IMR-90 (cell line): ENCODE measurements around the gene ARPIN. TPM values are rescaled to one million over a fixed set of nuclear protein-coding genes. Genes with fewer than 3 reads are reported as not detected.
"Not testable (repeated sequence)": the region's sequence is repeated elsewhere in the genome, so short reads cannot be mapped to it uniquely, and the experiment has no call there.

Source experiments
- ATAC-seq: fragments of 200-7000 bp; cut with Tn5 transposase; 2 replicates; pipeline ENCODE4 v1.9.1; 2020; ENCODE audit warnings: low read depth, mild to moderate bottlenecking, moderate library complexity
- BruUV-seq: library from RNA; stranded (reverse); fragments of 400-500 nt; replicated peaks from 2 replicates; lab custom pipeline; 2021; lab: Mats Ljungman, UMichigan
- CTCF ChIA-PET: fragments of 300-600 bp; formaldehyde crosslinking; extraction: SDS; loops from one replicate; lab custom pipeline; 2021; ENCODE audit warnings: antibody characterized with exemption; lab: Yijun Ruan, JAX
- POLR2A ChIA-PET: fragments of 300-600 bp; sonication (Branson Sonifier 250); formaldehyde crosslinking; loops from one replicate; lab custom pipeline; 2022; ENCODE audit warnings: antibody characterized with exemption; ENCODE audit not compliant: unreplicated experiment; lab: Charles Lee
- DNase-seq: peaks from one replicate; pipeline ENCODE4 v3.0.0; 2013
- H2AFZ ChIP-seq: replicated peaks from 2 replicates; pipeline ENCODE3; 2013; ENCODE audit warnings: low read length, mild to moderate bottlenecking; ENCODE audit not compliant: poor library complexity
- H2AK5ac ChIP-seq: 2 replicates; pipeline ENCODE4 v1.6.1; 2013; ENCODE audit warnings: low read depth, low read length, inconsistent platforms
- H2AK9ac ChIP-seq: replicated peaks from 2 replicates; pipeline ENCODE3; 2013; ENCODE audit warnings: mild to moderate bottlenecking, low read depth, low read length, moderate library complexity; ENCODE audit not compliant: poor library complexity
- H2BK120ac ChIP-seq: 2 replicates; pipeline ENCODE4 v1.6.1; 2013; ENCODE audit warnings: low read depth, low read length, inconsistent platforms
- H2BK15ac ChIP-seq: 3 replicates; pipeline ENCODE4 v1.6.1; 2013; ENCODE audit warnings: low read depth, low read length, inconsistent platforms
- H2BK20ac ChIP-seq: 2 replicates; pipeline ENCODE4 v1.6.1; 2013; ENCODE audit warnings: low read depth, mild to moderate bottlenecking, inconsistent platforms, low read length, moderate library complexity
- H2BK5ac ChIP-seq: 2 replicates; pipeline ENCODE4 v1.6.1; 2013; ENCODE audit warnings: mild to moderate bottlenecking, low read depth, low read length, inconsistent platforms; ENCODE audit not compliant: poor library complexity, severe bottlenecking
- H3K14ac ChIP-seq: replicated peaks from 2 replicates; pipeline ENCODE4 v1.6.1; 2013; ENCODE audit warnings: low read depth, low read length, inconsistent platforms
- H3K18ac ChIP-seq: 2 replicates; pipeline ENCODE4 v1.6.1; 2013; ENCODE audit warnings: low read depth, low read length, control low read depth
- H3K23ac ChIP-seq: 2 replicates; pipeline ENCODE4 v1.6.1; 2013; ENCODE audit warnings: low read depth, low read length, inconsistent platforms
- H3K27ac ChIP-seq: 2 replicates; pipeline ENCODE4 v1.5.1; 2013; ENCODE audit warnings: mild to moderate bottlenecking, control low read depth, low read length; ENCODE audit not compliant: insufficient read depth
- H3K27me3 ChIP-seq: 2 replicates; pipeline ENCODE4 v1.6.1; 2013; ENCODE audit warnings: low read length; ENCODE audit not compliant: control insufficient read depth, insufficient read depth
- H3K36me3 ChIP-seq: 2 replicates; pipeline ENCODE4 v1.6.1; 2013; ENCODE audit warnings: low read length, mixed read lengths; ENCODE audit not compliant: control insufficient read depth, insufficient read depth
- H3K4ac ChIP-seq: 2 replicates; pipeline ENCODE4 v1.6.1; 2013; ENCODE audit warnings: low read depth, low read length, inconsistent platforms
- H3K4me1 ChIP-seq: 2 replicates; pipeline ENCODE4 v1.6.1; 2013; ENCODE audit warnings: low read length, mixed read lengths; ENCODE audit not compliant: control insufficient read depth, insufficient read depth
- H3K4me2 ChIP-seq: 2 replicates; pipeline ENCODE4 v1.6.1; 2013; ENCODE audit warnings: low read depth, mild to moderate bottlenecking, control low read depth, low read length, moderate library complexity
- H3K4me3 ChIP-seq: 2 replicates; pipeline ENCODE4 v1.5.1; 2013; ENCODE audit warnings: low read depth, mild to moderate bottlenecking, control low read depth, low read length, moderate library complexity; ENCODE audit not compliant: insufficient read depth
- H3K56ac ChIP-seq: 2 replicates; pipeline ENCODE4 v1.6.1; 2013; ENCODE audit warnings: low read length, inconsistent platforms; ENCODE audit not compliant: insufficient read depth; ENCODE audit errors: extremely low read depth
- H3K79me1 ChIP-seq, 2 experiments: 2 replicates each; pipeline ENCODE4 v1.6.1; 2013; ENCODE audit warnings: low read length in 2 of 2, inconsistent platforms in 1 of 2, low read depth in 1 of 2
- H3K9ac ChIP-seq: 2 replicates; pipeline ENCODE4 v1.6.1; 2013; ENCODE audit warnings: low read depth, low read length, control low read depth
- H3K9me1 ChIP-seq: 2 replicates; pipeline ENCODE4 v1.6.1; 2013; ENCODE audit warnings: low read length, inconsistent platforms; ENCODE audit not compliant: insufficient read depth
- H3K9me3 ChIP-seq: 2 replicates; pipeline ENCODE4 v1.6.1; 2013; ENCODE audit warnings: low read length; ENCODE audit not compliant: control insufficient read depth, insufficient read depth
- H4K20me1 ChIP-seq: 2 replicates; pipeline ENCODE4 v1.6.1; 2013; ENCODE audit warnings: low read length, inconsistent platforms; ENCODE audit not compliant: insufficient read depth
- H4K5ac ChIP-seq: 2 replicates; pipeline ENCODE4 v1.6.1; 2013; ENCODE audit warnings: mild to moderate bottlenecking, low read depth, low read length, control low read depth
- H4K8ac ChIP-seq, 2 experiments: 2 replicates each; pipeline ENCODE4 v1.6.1; 2013; ENCODE audit warnings: low read depth in 2 of 2, low read length in 2 of 2, control low read depth in 1 of 2, inconsistent platforms in 1 of 2
- H4K91ac ChIP-seq: 2 replicates; pipeline ENCODE4 v1.6.1; 2013; ENCODE audit warnings: low read depth, low read length, inconsistent platforms; ENCODE audit not compliant: insufficient read depth
- CEBPB ChIP-seq: IDR thresholded peaks from 2 replicates; pipeline ENCODE4 v1.6.1; 2012; ENCODE audit warnings: low read depth, low read length, improper control_type of control experiment
- CTCF ChIP-seq: conservative IDR thresholded peaks from 2 replicates; pipeline ENCODE4 v1.5.1; 2012; ENCODE audit warnings: mild to moderate bottlenecking, low read depth, low read length, improper control_type of control experiment
- RCOR1 ChIP-seq: IDR thresholded peaks from 2 replicates; pipeline ENCODE4 v1.6.1; 2012; ENCODE audit warnings: mild to moderate bottlenecking, low read length, improper control_type of control experiment; ENCODE audit not compliant: insufficient replicate concordance
- SMC3 ChIP-seq: fragments of 150-350 bp; IDR thresholded peaks from 2 replicates; pipeline ENCODE4 v1.6.1; 2016; ENCODE audit warnings: low read depth, mild to moderate bottlenecking, antibody characterized with exemption, low read length, moderate library complexity
- WGBS, 2 experiments: methylation state at CpG; one replicate each; pipeline versions ENCODE4 v1.1.5 to v1.1.7; 2013; ENCODE audit warnings: missing lambda C conversion rate in 2 of 2; ENCODE audit not compliant: insufficient read length in 1 of 2; ENCODE audit errors: extremely low coverage in 2 of 2; 5-methylcytosine and 5-hydroxymethylcytosine counted together
- dilution Hi-C: fragments of 300-500 bp; cut with HindIII; formaldehyde crosslinking; loops from one replicate; pipeline ENCODE4 v1.14.3; 2018; ENCODE audit warnings: low sequenced_read_pairs; ENCODE audit not compliant: unreplicated experiment
- in situ Hi-C: fragments of 300-500 bp; cut with MboI; formaldehyde crosslinking; loops from 3 replicates; pipeline ENCODE4 v1.14.3; 2019; ENCODE audit warnings: low sequenced_read_pairs, inconsistent platforms, mixed read lengths
- intact Hi-C: fragments of 100-400 bp; cut with micrococcal nuclease; formaldehyde crosslinking; loops from 2 replicates; pipeline ENCODE4 v1.10.0; 2022
- polyA plus RNA-seq, 3 experiments: library from polyadenylated mRNA; depleted of rRNA; stranded (reverse); fragments of >200 nt; gene quantifications; 2 replicates each; pipeline ENCODE4 v1.2.3, GENCODE V29; 2012; ENCODE audit warnings: low replicate concordance in 1 of 3
- total RNA-seq: library from RNA; depleted of rRNA; stranded (reverse); fragments of >200 nt; gene quantifications from 2 replicates; pipeline ENCODE4 v1.2.3, GENCODE V29; 2012

Gene ARPIN
- total and polyA plus RNA-seq, 2 of the 4 experiments (the other 2 are of a cell fraction), result 3.9 to 8.8 TPM

- no peak for TF ChIP-seq SMC3
- TF ChIP-seq RCOR1, result no peak
- TF ChIP-seq CTCF, result no peak
- no peak for TF ChIP-seq CEBPB
- Histone ChIP-seq H4K20me1 (no peaks in the 10 kb centered on the region), H3K4ac (no peak overlapping the region), H3K14ac (no peak overlapping the region), H2AK9ac (no peak overlapping the region), H3K4me2 (no peak overlapping the region), H4K91ac (no peak overlapping the region), H3K23ac (no peak overlapping the region), H2AFZ (no peak overlapping the region), H4K5ac (no peak overlapping the region), H2BK20ac (no peak overlapping the region), H3K36me3 (peaks cover 11% of the 10 kb centered on the region), H2BK120ac (no peak overlapping the region), H4K8ac (no peak overlapping the region), H3K56ac (no peak overlapping the region), H3K9me1 (peaks cover 3% of the 10 kb centered on the region; the same call in 1 of the 2 replicates), H3K18ac (no peak overlapping the region), H2BK15ac (no peak overlapping the region), H3K27me3 (no peaks in the 10 kb centered on the region), H2BK5ac (no peak overlapping the region), H3K27ac (no peak overlapping the region), H3K9me3 (no peaks in the 10 kb centered on the region), H3K79me1 (peaks cover 0 to 10% of the 10 kb centered on the region in 2 experiments; a peak in 1 of 4 replicates), H3K4me1 (no peaks in the 10 kb centered on the region), H3K9ac (no peak overlapping the region), H2AK5ac (no peak overlapping the region), H3K4me3 (no peak overlapping the region)
- ATAC-seq (no peak), DNase-seq (no peak)
- no TSS peak for BruUV-seq
- dilution Hi-C loops (loop anchor here (25.0 kb wide), 1 partner anchor 94 kb away; the partner anchor contains the start of gene MESP1), intact Hi-C loops (no loop called here), in situ Hi-C loops (no loop called here)
- CTCF ChIA-PET, result no interaction called here
- POLR2A ChIA-PET, result no interaction called here
- WGBS, 2 experiments, result 100% methylated on average over 1 of the region's 3 CpGs; no CpG with 5 or more reads in 1 of the 2 experiments
Observed at GRCh38 chr15:89855948-89856347, 56.8 kb downstream of the ARPIN start.

- DNase-seq, ATAC-seq, H2BK120ac ChIP-seq, H3K9ac ChIP-seq, H3K9me3 ChIP-seq, H3K23ac ChIP-seq, H3K4me1 ChIP-seq, in situ Hi-C loops, H3K36me3 ChIP-seq, BruUV-seq, H2AFZ ChIP-seq, intact Hi-C loops, H3K4ac ChIP-seq, H3K4me3 ChIP-seq, H3K14ac ChIP-seq, H3K79me1 ChIP-seq, H4K91ac ChIP-seq, H3K9me1 ChIP-seq, H4K8ac ChIP-seq, H4K20me1 ChIP-seq, H4K5ac ChIP-seq, CTCF ChIA-PET, H2BK15ac ChIP-seq, H2BK5ac ChIP-seq, POLR2A ChIA-PET, H2AK5ac ChIP-seq, H3K56ac ChIP-seq, H3K4me2 ChIP-seq, H2BK20ac ChIP-seq, H2AK9ac ChIP-seq, H3K27ac ChIP-seq, H3K27me3 ChIP-seq, H3K18ac ChIP-seq: not testable (repeated sequence)
- no CpG with 5 or more reads among the region's 17 CpGs for WGBS, 2 experiments
- dilution Hi-C loops, result loop anchor here (25.0 kb wide), 1 partner anchor 93 kb away; the partner anchor contains the start of gene MESP1
Observed at GRCh38 chr15:89854863-89855262, 57.9 kb downstream of the ARPIN start.
